ENCODE results near the gene SULT1A2. TPM values are rescaled to one million over a fixed set of nuclear protein-coding genes. Genes with fewer than 3 reads are reported as not detected.

The SULT1A2 gene
- total RNA-seq, 1 donor from 2014 or later: not detected

- Mint-ChIP-seq H3K9me3 (no peaks in the 10 kb centered on the region), H3K36me3 (ENCODE audit: low read depth) (peaks cover 33% of the 10 kb centered on the region), H3K4me3 (no peak overlapping the region), H3K4me1 (peaks cover 25% of the 10 kb centered on the region), H3K27ac (no peak overlapping the region), H3K27me3 (no peaks in the 10 kb centered on the region)
- TF ChIP-seq CTCF (IDR thresholded peaks at IDR 0.05): no peak
- ATAC-seq (ENCODE audit: low read depth): no peak
- DNase-seq: no peak
- POLR2A ChIA-PET: no interaction called here
- intact Hi-C loops (cut with micrococcal nuclease): no loop called here
- CTCF ChIA-PET: no interaction called here
These were observed 38.4 kb downstream of the SULT1A2 start for GRCh38 chr16:28558456-28558855.

- H3K4me1 Mint-ChIP-seq: peaks cover 28% of the 10 kb centered on the region
- H3K27ac Mint-ChIP-seq: no peak overlapping the region
- no peak for TF ChIP-seq CTCF (IDR thresholded peaks at IDR 0.05)
- no peak for ATAC-seq (ENCODE audit: low read depth)
- intact Hi-C loops (cut with micrococcal nuclease): no loop called here
- no peak for DNase-seq
- peaks cover 29% of the 10 kb centered on the region for H3K36me3 Mint-ChIP-seq (ENCODE audit: low read depth)
- POLR2A ChIA-PET: interaction anchor here (4.0 kb wide), 1 partner anchor 65 kb away, joined by 20 read pairs; the partner anchor contains the start of gene CLN3
- CTCF ChIA-PET: no interaction called here
- H3K9me3 Mint-ChIP-seq: no peaks in the 10 kb centered on the region
- H3K4me3 Mint-ChIP-seq: no peak overlapping the region
- no peaks in the 10 kb centered on the region for H3K27me3 Mint-ChIP-seq
These were observed 39.9 kb downstream of the SULT1A2 start for GRCh38 chr16:28556914-28557320.

- Mint-ChIP-seq H3K4me1 (peaks cover 28% of the 10 kb centered on the region), H3K27ac (no peak overlapping the region), H3K4me3 (peak overlapping the region; percentile 19), H3K36me3 (ENCODE audit: low read depth) (peaks cover 29% of the 10 kb centered on the region), H3K9me3 (no peaks in the 10 kb centered on the region), H3K27me3 (no peaks in the 10 kb centered on the region)
- ChIA-PET CTCF (interaction anchor here (1.1 kb wide), 1 partner anchor 63 kb away, joined by 3 read pairs; no protein-coding TSS in a partner anchor), POLR2A (interaction anchor here (0.5 to 4.0 kb wide), 3 partner anchors 47 to 64 kb away, joined by 3 to 20 read pairs (median 4); partner anchors contain the start of genes APOBR and CLN3)
- no peak for ATAC-seq (ENCODE audit: low read depth)
- no peak for DNase-seq
- no peak for TF ChIP-seq CTCF (IDR thresholded peaks at IDR 0.05)
- intact Hi-C loops (cut with micrococcal nuclease): no loop called here
These were observed 41.3 kb downstream of the SULT1A2 start for GRCh38 chr16:28555561-28555960.

GRCh38 chr16:28554634-28555423 is 42.0 kb downstream of the SULT1A2 start:
- ChIA-PET CTCF (interaction anchor here (1.1 kb wide), 1 partner anchor 11 kb away, joined by 3 read pairs; no protein-coding TSS in a partner anchor), POLR2A (interaction anchor here (0.5 to 4.0 kb wide), 6 partner anchors 13 to 85 kb away, joined by 3 to 20 read pairs (median 4); partner anchors contain the start of genes APOBR and CLN3)
- peak overlapping the region; percentile 71 for H3K27ac Mint-ChIP-seq
- no peak for DNase-seq
- no peak for ATAC-seq (ENCODE audit: low read depth)
- no peaks in the 10 kb centered on the region for H3K9me3 Mint-ChIP-seq
- H3K36me3 Mint-ChIP-seq (ENCODE audit: low read depth): peaks cover 29% of the 10 kb centered on the region
- H3K4me3 Mint-ChIP-seq: peak overlapping the region; percentile 76
- intact Hi-C loops (cut with micrococcal nuclease): loop anchor here (5.0 kb wide), 2 partner anchors 62 to 267 kb away; partner anchors contain the start of gene ATXN2L
- no peaks in the 10 kb centered on the region for H3K27me3 Mint-ChIP-seq
- no peak for TF ChIP-seq CTCF (IDR thresholded peaks at IDR 0.05)
- H3K4me1 Mint-ChIP-seq: peaks cover 27% of the 10 kb centered on the region
